Astrocyte (in vitro differentiated cells and primary cell): ENCODE measurements around the gene NXPH3.

ENCODE experiments used
- EZH2 ChIP-seq: IDR thresholded peaks from 2 replicates; pipeline ENCODE4 v1.6.1; 2012; ENCODE audit warnings: mild to moderate bottlenecking, low read length, inconsistent platforms; ENCODE audit not compliant: insufficient read depth
- TF ChIP-seq, protein P1 (sequence below): IDR thresholded peaks from 2 replicates; pipeline ENCODE4 v1.5.1; 2011; ENCODE audit warnings: low read depth, mild to moderate bottlenecking, inconsistent platforms, low read length, moderate library complexity; ENCODE audit not compliant: insufficient read depth

DNA sequence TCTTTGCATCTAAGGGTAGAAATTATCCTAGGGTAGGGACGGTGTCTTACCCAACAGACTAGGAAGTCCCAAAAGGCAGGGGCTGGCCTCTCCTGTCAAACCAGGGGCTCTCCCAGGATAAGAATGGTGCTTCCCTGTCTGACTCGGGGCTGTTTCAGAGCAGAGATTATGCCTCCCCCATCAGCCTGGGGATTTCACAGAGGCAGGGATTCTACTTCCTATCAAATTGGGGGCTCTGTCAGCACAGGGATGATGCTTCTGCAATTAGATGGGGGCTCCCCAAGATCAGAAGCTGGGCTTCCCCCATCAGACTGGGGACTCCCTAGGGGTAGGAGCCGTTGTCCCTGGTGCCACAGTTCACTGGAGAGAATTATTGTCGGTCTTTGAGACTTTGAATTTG is 2.3 kb downstream of the NXPH3 start:
- TF ChIP-seq, protein P1, sequence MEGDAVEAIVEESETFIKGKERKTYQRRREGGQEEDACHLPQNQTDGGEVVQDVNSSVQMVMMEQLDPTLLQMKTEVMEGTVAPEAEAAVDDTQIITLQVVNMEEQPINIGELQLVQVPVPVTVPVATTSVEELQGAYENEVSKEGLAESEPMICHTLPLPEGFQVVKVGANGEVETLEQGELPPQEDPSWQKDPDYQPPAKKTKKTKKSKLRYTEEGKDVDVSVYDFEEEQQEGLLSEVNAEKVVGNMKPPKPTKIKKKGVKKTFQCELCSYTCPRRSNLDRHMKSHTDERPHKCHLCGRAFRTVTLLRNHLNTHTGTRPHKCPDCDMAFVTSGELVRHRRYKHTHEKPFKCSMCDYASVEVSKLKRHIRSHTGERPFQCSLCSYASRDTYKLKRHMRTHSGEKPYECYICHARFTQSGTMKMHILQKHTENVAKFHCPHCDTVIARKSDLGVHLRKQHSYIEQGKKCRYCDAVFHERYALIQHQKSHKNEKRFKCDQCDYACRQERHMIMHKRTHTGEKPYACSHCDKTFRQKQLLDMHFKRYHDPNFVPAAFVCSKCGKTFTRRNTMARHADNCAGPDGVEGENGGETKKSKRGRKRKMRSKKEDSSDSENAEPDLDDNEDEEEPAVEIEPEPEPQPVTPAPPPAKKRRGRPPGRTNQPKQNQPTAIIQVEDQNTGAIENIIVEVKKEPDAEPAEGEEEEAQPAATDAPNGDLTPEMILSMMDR = no peak
- TF ChIP-seq EZH2 = no peak
